ENCODE measurements around the gene CRYGN.
A peak's percentile ranks its signal among the peaks of the same experiment; 100 is the strongest.

Gene CRYGN

GRCh38 chr7:151459726-151460473, 20.0 kb upstream of the CRYGN start:
- peak; percentile 57 for DNase-seq (ENCODE audit: low spot score)

DNA sequence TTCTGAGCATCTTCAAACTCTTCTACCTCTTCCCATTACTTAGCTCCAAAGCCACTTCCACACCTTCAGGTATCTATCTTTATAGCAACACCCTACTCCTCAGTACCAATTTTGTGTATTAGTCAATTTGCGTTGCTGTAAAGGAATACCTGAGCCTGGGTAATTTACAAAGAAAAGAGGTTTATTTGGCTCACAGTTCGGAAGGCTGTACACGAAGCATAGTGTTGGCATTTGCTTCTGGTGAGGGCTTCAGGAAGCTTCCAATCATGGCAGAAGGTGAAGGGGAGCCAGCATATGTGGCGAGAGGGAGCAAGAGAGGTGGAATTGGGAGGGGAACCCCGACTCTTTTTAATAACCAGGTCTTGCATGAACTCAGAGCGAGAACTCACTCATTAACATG, 17.6 kb upstream of the CRYGN start:
- DNase-seq (ENCODE audit: low spot score) = no peak

DNA sequence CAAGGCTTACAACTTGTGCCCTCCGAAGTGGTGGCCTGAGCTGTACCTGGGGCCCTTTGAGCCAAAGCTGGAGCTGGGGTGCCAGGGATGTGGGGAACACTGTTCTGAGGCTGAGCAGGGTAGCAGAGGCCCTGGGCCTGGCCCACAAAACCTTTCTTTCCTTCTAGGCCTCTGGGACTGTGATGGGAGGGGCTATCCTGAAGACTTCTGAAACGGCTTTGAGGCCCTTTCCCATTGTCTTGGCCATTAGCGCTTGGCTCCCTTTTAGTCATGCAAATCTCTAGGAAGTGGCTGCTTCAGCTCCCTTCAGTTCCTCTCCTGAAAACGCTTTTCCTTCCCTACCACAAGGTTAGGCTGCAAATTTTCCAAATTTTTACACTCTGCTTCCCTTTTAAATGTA, 16.8 kb upstream of the CRYGN start:
- DNase-seq (ENCODE audit: low spot score) = peak; percentile 43

- DNase-seq (ENCODE audit: low spot score) = peak; percentile 39
These were observed 16.3 kb upstream of the CRYGN start for GRCh38 chr7:151456276-151456675.

DNA sequence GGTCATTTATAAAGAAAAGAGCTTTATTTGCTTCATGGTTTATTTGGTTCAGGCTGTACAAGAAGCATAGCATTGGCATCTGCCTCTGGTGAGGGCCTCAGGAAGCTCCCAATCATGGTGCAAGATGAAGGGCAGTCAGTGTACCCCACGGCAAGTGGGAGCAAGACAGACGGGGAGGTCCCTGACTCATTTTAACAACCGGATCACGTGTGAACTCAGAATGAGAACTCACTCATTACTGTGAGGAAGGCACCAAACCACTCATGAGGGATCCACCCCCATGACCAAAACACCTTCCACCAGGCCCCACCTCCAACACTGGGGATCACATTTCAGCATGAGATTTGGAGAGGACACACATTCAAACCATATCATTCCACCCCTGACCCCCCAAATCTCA, 15.7 kb upstream of the CRYGN start:
- no peak for DNase-seq (ENCODE audit: low spot score)

DNA sequence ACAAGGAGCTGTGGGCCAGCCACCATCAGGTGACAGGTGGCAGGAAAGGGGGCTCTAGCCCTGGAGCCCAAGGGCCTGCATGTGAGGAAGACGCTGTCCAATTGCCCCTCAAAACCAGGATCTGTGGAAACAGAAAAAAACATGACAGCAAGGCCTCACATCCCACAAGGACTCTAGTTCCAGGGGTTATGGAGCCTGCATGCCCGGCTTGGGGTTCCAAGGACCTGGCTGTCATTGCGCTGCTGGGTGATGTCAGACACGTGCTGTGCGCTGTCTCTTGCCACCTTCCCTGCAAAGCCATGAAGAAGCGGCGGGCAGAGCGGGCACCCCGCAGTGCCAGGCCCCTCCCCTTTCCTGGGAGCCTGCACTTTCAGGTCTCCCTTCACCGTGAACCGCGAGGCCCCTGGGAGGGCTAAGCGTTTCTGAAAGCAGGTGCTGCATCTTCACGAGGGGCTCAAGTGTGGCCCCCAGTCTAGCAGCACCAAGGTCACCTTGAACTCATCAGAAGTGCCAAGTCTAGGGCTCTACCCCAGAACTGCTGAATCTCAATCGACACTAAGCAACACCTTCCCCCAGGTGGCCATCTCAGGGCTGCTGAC, 15.1 kb upstream of the CRYGN start:
- DNase-seq (ENCODE audit: low spot score) = no peak

- peak; percentile 42 for DNase-seq (ENCODE audit: low spot score)
These were observed 14.4 kb upstream of the CRYGN start for GRCh38 chr7:151454305-151454704.

DNA sequence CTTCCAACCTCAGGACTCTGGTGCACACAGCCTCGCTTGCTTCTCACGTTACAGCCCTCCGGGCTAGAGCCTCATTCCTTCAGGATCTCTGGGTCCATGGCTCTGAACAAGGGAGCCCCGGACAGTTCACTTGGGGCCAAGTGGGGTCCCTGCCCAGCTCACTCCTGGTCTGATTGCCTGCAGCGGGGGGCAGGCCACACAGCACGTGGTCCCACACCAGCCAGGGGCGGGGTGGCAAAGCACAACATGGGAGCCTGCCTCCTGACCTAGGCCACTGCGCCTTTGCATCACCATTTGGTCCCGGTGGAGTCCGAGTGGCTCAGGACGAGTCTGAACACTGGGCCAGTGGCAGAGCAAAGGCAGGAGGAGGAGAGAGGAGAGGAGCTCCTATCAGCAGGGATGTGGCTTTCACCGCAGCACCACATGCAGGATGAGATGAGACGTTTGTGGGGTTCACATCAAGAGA, 13.4 kb upstream of the CRYGN start:
- peak; percentile 58 for DNase-seq (ENCODE audit: low spot score)

DNA sequence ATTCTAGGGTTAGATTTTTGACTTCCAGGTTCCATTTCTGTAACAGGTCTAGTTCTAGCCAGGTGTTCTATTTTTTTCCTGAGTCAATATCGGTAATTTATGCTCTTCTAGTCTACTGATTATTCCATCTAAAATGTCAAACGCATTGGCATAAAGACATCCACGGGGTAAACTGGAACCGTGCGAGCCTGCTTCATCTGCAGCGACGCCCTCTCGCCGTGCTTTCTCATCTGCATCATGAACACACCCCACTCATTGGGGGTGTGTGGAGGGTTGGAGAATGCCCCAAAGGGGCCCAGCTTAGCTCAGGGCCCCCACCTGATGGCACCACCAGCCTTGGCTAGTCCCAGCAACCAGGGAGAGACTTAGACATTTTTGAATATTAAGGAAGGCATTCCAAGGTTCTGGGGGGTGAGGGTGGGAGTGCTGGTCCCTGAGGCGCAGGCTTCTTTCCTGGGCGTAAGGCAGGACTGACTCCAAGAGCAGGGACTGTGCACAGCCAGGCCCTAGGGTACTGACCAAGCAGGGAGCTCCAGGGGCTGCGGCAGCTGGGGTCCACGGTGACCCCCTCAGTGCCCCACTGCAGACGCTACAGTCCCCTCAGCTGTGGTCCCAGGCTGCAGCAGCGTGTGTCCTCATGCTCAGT, 12.9 kb upstream of the CRYGN start:
- DNase-seq (ENCODE audit: low spot score) = no peak

DNA sequence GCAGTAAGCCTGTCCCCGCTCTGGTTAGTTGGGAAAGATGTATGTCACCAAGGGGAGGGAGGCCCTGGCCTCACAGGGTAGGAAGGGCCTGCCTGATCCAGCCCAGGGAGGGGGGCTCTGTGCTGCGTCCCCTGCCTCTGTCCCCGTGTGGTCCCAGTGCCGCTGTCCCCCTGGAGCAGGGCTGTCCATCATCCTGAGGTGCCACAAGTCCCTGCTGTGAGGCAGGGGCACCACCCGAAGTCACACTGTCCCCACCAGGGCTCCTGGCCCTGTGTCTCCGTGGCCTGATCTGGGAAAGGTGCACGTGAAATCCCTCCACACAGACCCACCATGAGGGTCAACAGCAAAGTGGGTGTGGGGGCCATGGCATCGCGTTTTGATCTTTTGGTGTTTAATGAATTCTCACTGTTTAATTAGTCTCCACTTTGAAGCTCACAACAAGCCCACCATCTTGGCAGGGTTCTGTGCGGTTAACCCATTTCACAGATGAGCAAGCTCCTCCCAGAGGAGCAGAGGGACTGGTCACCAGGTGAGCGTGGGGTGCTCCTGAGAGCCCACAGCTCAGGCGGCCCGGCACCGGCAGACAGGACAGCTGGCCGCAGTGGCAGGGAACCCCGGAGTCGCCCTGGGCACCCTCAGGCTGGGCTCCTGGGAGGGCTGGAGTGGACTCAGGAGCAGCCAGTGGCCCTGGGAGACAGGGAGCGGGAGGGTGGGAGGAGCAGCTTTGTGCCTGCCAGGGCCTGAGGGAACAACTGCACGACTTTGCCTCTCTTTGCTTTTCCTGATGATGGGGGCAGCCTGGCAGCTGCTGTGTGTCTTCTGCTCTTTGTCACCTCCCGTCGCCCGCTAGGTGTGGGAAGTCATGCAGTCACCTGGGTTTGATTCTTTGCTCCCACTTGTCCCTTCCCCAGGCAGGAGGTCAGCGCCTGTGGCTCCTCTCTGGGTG, 12.0 kb upstream of the CRYGN start:
- DNase-seq (ENCODE audit: low spot score) = no peak

DNA sequence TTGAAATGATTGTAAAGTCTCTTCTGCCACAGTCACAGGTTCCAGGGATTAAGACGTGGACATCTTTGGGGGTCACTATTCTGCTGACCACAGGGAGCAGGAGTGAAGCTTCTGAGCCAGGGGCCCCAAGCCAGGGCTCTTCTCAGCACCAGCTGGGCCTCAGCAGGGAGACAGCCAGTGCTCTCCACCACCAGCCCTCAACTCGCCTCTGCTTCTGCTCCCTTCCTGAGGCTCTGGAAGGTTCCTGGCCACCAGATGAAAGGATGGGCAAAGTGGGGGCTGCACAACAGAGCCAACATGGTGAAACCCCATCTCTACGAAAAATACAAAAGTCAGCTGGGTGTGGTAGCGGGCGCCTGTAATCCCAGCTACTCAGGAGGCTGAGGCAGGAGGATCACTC, 11.2 kb upstream of the CRYGN start:
- no peak for DNase-seq (ENCODE audit: low spot score)

DNA sequence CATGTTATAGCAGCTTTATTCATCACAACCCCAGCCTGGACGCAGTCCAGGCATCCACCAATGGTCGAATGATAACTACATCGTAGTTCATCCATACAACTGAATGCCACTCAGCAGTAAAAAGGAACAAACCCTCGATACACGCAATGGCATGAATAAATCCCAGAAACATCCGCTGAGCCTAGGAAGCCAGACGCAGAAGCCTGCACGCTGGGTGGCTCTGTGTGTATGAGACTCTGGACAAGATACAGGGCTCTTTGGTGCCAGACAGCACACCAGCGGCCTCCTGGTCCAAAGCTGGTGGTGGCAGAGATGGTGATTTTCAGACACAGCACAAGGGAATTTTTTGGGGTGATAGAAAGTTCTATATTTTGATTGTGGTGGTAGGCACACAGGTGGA, 10.0 kb upstream of the CRYGN start:
- no peak for DNase-seq (ENCODE audit: low spot score)

DNA sequence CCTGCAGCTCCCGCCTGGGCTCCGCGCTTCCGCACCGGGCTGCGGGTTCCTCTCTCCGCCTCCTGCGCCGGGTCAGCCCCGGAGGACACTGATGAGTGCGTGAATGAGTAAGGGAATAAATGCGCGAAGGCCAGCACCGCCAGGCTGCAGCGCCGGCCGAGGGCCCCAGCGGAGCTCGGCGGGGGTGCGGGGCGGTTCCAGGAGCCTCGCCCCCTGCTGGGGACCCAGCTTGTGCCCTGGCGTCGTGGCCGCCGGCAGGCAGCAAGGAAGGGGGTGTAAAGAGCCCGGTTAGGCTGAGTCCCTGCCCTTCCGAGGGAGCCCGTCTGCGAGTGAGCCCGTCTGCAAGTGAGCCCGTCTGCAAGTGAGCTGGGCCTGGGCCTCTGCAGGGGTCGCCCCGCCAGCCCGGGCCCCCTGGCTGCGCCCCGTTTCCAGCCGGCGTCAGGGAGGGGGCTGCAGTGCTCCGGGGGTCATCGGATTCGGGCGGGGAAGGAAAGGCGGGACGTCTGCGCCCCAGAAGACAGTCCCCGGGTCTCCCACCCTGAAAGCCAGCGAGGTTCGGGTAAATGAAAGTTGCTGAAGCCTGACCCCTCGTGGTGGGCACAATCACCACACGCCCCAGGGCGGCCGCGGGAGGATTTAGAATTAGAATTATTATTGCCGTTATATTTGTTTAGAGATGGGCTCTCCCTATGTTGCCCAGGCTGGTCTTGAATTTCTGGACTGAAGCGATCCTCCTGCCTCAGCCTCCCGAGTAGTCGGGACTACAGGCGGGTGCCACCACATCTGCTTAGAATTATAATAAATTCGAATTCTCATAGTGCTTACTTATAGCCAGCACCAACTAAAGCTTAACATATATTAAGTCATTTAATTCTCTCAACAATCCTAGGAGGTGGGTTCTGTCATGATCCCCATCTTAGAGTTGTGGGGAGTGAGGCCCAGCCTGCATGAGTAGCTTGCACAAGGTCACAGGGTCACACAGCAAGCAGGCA, 8.6 kb upstream of the CRYGN start:
- DNase-seq (ENCODE audit: low spot score) = peak; percentile 85

GRCh38 chr7:151447901-151448260, 7.9 kb upstream of the CRYGN start:
- no peak for DNase-seq (ENCODE audit: low spot score)

GRCh38 chr7:151447312-151447711, 7.4 kb upstream of the CRYGN start:
- no peak for DNase-seq (ENCODE audit: low spot score)

- DNase-seq (ENCODE audit: low spot score) = no peak
These were observed 6.5 kb upstream of the CRYGN start for GRCh38 chr7:151446412-151446811.

GRCh38 chr7:151444632-151445031, 4.7 kb upstream of the CRYGN start:
- DNase-seq (ENCODE audit: low spot score) = no peak

DNA sequence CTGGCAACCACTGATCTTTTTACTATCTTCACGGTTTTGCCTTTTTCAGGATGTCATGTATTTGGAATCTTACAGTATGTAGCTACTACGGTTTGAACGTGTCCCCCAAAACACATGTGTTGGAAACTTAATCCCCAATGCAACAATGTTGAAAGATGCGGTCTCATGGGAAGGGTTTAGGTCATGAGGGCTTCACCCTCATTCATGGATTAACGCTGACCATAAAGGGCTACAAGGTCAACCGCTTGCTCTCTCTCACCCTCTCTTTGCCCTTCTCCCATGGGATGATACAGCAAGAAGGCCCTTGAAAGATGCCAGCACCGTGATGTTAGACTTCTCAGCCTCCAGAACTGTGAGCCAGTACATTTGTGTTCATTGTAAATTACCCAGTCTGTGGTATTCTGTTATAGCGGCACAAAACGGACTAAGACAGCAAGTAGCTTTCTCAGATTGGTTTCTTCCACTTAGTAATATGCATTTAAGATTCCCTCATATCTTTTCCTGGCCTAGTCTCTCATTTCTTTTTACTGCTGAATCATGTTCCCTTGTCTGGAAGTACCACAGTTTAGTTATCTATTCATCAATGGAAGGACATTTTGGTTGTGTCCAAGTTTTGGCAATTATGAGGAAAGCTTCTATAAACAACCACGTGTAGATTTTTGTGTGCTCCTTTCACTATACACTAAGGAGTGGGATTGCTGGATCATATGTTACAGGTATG, 3.0 kb upstream of the CRYGN start:
- no peak for DNase-seq (ENCODE audit: low spot score)

DNA sequence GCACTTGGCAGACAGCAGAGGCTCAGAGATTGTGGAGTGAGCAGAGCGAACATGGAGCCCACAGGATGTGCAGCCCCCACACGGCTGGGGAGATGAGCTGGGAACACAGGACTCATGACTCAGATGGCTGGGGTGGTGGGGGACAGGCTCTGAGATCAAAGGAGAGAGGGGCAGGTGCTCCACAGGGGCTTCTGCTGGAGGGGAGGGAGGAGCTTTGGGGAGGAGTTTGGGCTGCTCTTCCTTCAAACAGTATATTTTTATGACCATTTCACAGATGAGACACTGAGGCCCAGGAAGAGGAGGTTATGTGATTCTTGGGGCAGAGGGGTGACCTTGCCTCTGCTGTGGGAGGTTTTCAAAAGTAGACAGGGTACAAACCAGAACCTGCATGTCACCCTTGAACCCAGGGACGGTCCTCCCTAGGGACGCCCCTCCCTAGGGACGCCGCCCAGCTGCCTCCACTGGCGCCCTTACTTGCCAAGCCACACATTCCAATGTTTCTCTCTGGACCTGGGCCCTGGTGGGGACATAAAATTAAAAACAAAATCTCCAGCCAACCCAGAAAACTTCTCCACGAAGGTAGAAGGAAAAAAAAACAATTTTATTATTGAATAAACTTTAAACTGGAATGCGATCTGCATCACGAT, 981 bp upstream of the CRYGN start:
- no peak for DNase-seq (ENCODE audit: low spot score)

All from ecto neural progenitor cell (in vitro differentiated cells).